SK-N-SH (cell line): ENCODE measurements around the gene FAM156B. TPM values are rescaled to one million over a fixed set of nuclear protein-coding genes. Genes with fewer than 3 reads are reported as not detected.
A peak's percentile ranks its signal among the peaks of the same experiment; 100 is the strongest.
"Not testable (repeated sequence)": the region's sequence is repeated elsewhere in the genome, so short reads cannot be mapped to it uniquely, and the experiment has no call there.

Source experiments
- CTCF ChIA-PET: fragments of 300-600, 350-600 bp; formaldehyde crosslinking; extraction: SDS; loops from one replicate; lab custom pipeline; 2021; lab: Yijun Ruan, JAX
- POLR2A ChIA-PET: fragments of 350-600 bp; sonication (Branson Sonifier 250); formaldehyde crosslinking; extraction: SDS; loops from one replicate; lab custom pipeline; 2020; ENCODE audit warnings: antibody characterized with exemption, inconsistent platforms; lab: Yijun Ruan, JAX
- DNase-seq: peaks from one replicate; pipeline ENCODE4 v3.0.0; 2012
- H2AFZ ChIP-seq: fragments of 200-600 bp; sonication (generic); 2 replicates; pipeline ENCODE4 v1.8.1; 2016; ENCODE audit warnings: antibody characterized with exemption, mild to moderate bottlenecking, low read depth
- H3F3A ChIP-seq: fragments of 200-600 bp; sonication (generic); replicated peaks from 2 replicates; pipeline ENCODE3; 2016; ENCODE audit warnings: antibody characterized with exemption, mild to moderate bottlenecking; ENCODE audit not compliant: insufficient read depth
- H3K27ac ChIP-seq, 2 experiments: fragments of 200-500 bp in 1 of 2; fragments of 200-600 bp in 1 of 2; sonication (Bioruptor generic) in 1 of 2; sonication (generic), shearing (Covaris generic) in 1 of 2; 2 replicates each; pipeline versions ENCODE4 v1.5.1 to v1.6.1; 2014 to 2016; ENCODE audit warnings: low read depth in 2 of 2, inconsistent platforms in 1 of 2, low read length in 1 of 2, mild to moderate bottlenecking in 1 of 2, mixed read lengths in 1 of 2
- H3K27me3 ChIP-seq: fragments of 200-600 bp; sonication (generic), shearing (Covaris generic); 2 replicates; pipeline ENCODE4 v1.6.1; 2016; ENCODE audit warnings: mixed run types; ENCODE audit not compliant: insufficient read depth
- H3K36me3 ChIP-seq, 2 experiments: fragments of 200-500 bp in 1 of 2; fragments of 200-600 bp in 1 of 2; sonication (Bioruptor generic) in 1 of 2; sonication (generic) in 1 of 2; replicated peaks in 1 of 2; 2 replicates each; pipeline versions ENCODE3 to v1.5.1; 2014 to 2016; ENCODE audit warnings: low read length in 1 of 2, mild to moderate bottlenecking in 1 of 2; ENCODE audit not compliant: insufficient read depth in 2 of 2, control insufficient read depth in 1 of 2
- H3K4me1 ChIP-seq, 2 experiments: fragments of 200-500 bp in 1 of 2; fragments of 200-600 bp in 1 of 2; sonication (Bioruptor generic) in 1 of 2; sonication (generic), shearing (Covaris generic) in 1 of 2; 2 replicates each; pipeline versions ENCODE4 v1.5.1 to v1.6.1; 2014 to 2016; ENCODE audit warnings: low read depth in 1 of 2, low read length in 1 of 2, mixed run types in 1 of 2; ENCODE audit not compliant: insufficient read depth in 2 of 2, control insufficient read depth in 1 of 2
- H3K4me2 ChIP-seq: fragments of 200-600 bp; sonication (generic), shearing (Covaris generic); 2 replicates; pipeline ENCODE4 v1.6.1; 2017; ENCODE audit warnings: mixed run types
- H3K4me3 ChIP-seq, 2 experiments: fragments of 200-500 bp in 1 of 2; fragments of 200-600 bp in 1 of 2; sonication (Bioruptor generic) in 1 of 2; sonication (generic), shearing (Covaris generic) in 1 of 2; 2 replicates each; pipeline versions ENCODE4 v1.5.1 to v1.8.1; 2014 to 2016; ENCODE audit warnings: low read depth in 2 of 2, inconsistent platforms in 1 of 2, low read length in 1 of 2, mild to moderate bottlenecking in 1 of 2, mixed read lengths in 1 of 2, moderate library complexity in 1 of 2
- H3K79me2 ChIP-seq: fragments of 200-600 bp; sonication (generic); 2 replicates; pipeline ENCODE4 v1.8.1; 2017; ENCODE audit warnings: mild to moderate bottlenecking; ENCODE audit not compliant: insufficient read depth
- H3K9ac ChIP-seq: fragments of 200-600 bp; sonication (generic); 2 replicates; pipeline ENCODE4 v1.6.1; 2017; ENCODE audit warnings: mixed run types
- H3K9me2 ChIP-seq: fragments of 200-600 bp; sonication (generic); 2 replicates; pipeline ENCODE4 v1.6.1; 2017; ENCODE audit warnings: mixed run types
- H3K9me3 ChIP-seq: fragments of 200-600 bp; sonication (generic); 2 replicates; pipeline ENCODE4 v1.6.1; 2017; ENCODE audit warnings: mixed run types, mild to moderate bottlenecking, moderate library complexity
- H4K20me1 ChIP-seq: fragments of 200-600 bp; sonication (generic); 2 replicates; pipeline ENCODE4 v1.6.1; 2017; ENCODE audit warnings: mild to moderate bottlenecking, mixed run types; ENCODE audit not compliant: insufficient read depth
- EP300 ChIP-seq, 2 experiments: IDR thresholded peaks; 2 replicates each; pipeline versions ENCODE4 v1.4.0 to v1.6.1; 2012; ENCODE audit warnings: borderline replicate concordance in 1 of 2, low read depth in 1 of 2, low read length in 1 of 2
- RAD21 ChIP-seq: IDR thresholded peaks from 2 replicates; pipeline ENCODE4 v1.6.1; 2012; ENCODE audit warnings: mild to moderate bottlenecking, low read length
- TEAD4 ChIP-seq: IDR thresholded peaks from 2 replicates; pipeline ENCODE4 v1.4.0; 2012; ENCODE audit warnings: mild to moderate bottlenecking, borderline replicate concordance; ENCODE audit not compliant: insufficient read depth
- WGBS: methylation state at CpG from one replicate; pipeline ENCODE4 v1.1.6; 2017; ENCODE audit warnings: low lambda C conversion rate; 5-methylcytosine and 5-hydroxymethylcytosine counted together
- polyA plus RNA-seq, 3 experiments: library from polyadenylated mRNA; depleted of rRNA; stranded (reverse); fragments of >200 nt; gene quantifications; 2 replicates each; pipeline ENCODE4 v1.2.3, GENCODE V29; 2012
- TF ChIP-seq, protein P1 (sequence below): fragments of 150-350 bp; IDR thresholded peaks from 2 replicates; pipeline ENCODE4 v1.6.1; 2016; ENCODE audit warnings: mild to moderate bottlenecking, low read depth, low read length
- TF ChIP-seq, protein P2 (sequence below): IDR thresholded peaks from 2 replicates; pipeline ENCODE4 v1.4.0; 2012; ENCODE audit warnings: low read depth, borderline replicate concordance

The FAM156B gene, protein sequence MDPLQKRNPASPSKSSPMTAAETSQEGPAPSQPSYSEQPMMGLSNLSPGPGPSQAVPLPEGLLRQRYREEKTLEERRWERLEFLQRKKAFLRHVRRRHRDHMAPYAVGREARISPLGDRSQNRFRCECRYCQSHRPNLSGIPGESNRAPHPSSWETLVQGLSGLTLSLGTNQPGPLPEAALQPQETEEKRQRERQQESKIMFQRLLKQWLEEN
- 73.7 and 73.9 TPM in 2 replicates for polyA plus RNA-seq (2012; rRNA removed)
- 25.5 and 32.5 TPM in 2 replicates for polyA plus RNA-seq (2012; cell fraction: cytosol; rRNA removed)
- 519 and 855 TPM in 2 replicates for polyA plus RNA-seq (2012; cell fraction: nucleus; rRNA removed)

DNA sequence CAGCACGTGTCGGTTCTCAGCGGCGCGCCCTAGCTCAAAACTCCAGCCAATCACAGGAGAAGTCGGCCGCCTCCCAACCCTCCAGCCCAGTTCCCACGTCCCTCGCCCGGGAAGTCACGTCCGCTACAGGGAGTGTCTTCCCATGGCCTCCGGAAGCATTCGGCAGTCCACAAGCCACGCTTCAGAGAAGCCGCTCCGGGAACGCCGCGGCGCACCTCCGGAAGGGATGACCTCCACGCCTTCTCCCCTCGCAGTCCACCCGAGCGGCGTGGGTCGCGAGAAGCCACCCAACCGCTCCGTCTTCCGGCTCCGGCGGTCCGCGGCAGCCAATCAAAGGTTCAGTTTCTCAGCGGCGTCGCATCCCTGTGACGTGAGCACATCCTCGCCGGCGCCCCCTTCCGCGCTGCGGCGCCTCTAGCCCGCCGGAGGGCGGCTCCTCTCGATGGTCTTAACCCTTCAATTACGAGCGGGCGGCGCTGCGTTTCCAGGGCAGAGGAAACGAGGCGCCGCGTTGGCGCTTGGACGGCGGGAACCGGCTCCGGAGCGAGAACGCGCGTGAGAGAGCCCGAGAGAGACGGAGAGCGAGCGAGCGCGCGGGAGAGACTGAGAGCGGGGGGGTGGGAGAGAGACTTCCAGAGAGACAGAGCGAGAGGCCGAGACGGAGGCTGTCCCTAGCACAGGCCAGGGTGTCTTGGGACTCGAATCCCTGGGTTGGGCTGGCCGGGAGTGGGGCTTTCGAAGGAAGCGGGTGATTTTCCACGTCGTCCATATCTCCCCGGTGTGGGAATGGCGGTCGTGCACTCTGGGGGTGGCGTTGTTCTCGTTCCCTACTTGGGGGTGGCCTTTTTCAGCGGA is at the start of gene FAM156B:
Gene FAM156B (plus strand): TSS at position 476 of the 855 bp plus-strand sequence. CDS start 9,896 bp downstream, outside the sequence.
- POLR2A ChIA-PET, H3K4me1 ChIP-seq, H3K27me3 ChIP-seq, H3K27ac ChIP-seq, CTCF ChIA-PET, H3K4me2 ChIP-seq, H3F3A ChIP-seq, H3K4me3 ChIP-seq, H4K20me1 ChIP-seq, H3K9ac ChIP-seq, H2AFZ ChIP-seq, H3K9me2 ChIP-seq, H3K79me2 ChIP-seq, DNase-seq, H3K36me3 ChIP-seq, H3K9me3 ChIP-seq: not testable (repeated sequence)
- WGBS: no CpG with 5 or more reads among the region's 92 CpGs

DNA sequence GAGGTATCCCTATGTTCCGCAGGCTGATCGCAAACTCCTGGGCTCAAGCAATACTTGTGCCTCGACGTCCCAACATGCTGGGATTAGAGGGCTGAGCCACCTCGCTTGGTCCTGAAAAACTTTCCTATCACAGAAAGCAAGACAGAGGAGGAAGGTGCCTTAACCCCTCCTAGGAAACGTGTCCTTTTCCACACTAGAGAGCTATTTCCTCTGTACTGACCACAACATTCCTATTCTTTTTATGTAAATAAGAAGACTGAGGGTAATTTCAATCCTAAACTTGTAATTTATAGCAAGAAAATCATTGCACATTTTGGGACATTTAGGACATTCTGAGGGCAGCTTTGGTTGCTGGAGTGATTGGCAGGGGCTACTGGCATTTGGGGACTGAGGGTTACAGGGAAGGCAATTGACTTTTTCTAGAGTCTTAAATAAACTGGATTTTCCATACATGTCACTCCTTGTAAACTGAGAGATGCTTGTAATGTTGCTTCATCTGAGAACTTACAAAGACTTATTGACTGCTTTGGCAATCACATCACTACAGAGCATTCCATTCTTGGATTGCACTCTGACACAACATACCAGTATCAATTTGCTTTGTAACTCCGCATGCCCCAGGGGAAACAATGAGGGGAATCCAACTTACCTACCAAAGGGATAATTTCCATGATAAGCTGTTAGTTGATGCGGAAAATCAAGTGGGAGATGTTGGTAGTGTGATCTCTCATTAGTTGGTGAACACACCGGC is 44.8 kb upstream of the FAM156B start:
- ChIA-PET POLR2A (no interaction called here), CTCF (interaction anchor here (0.7 kb wide), 1 partner anchor 628 kb away, joined by 4 read pairs; no protein-coding TSS in a partner anchor)
- no peak for DNase-seq

DNA sequence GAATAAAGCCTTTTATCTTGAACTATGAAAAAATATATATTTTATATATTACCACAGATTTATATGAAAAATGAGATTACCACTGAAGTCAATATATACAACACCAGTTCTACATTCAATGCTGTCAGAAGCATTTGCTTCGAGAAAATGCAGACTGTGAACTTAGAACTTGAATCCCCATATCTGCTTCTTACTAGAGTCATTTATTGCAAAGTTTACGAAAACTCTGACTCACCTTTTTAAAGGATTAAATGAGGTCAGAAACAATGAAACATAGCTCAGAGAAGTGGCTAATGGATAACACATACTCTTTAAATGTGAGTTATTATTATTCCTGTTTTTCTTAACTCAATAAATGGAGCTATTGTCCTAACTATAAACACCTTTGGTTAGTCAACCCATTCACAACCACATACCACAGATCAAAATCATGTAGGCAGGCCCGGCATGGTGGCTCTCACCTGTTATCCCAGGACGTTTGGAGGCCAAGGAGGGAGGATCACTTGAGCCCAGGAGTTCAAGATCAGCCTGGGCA is 40.1 kb upstream of the FAM156B start:
- H3K79me2 ChIP-seq, H3F3A ChIP-seq, H3K4me2 ChIP-seq, DNase-seq, H3K36me3 ChIP-seq, H3K4me3 ChIP-seq, H3K4me1 ChIP-seq, H3K27me3 ChIP-seq, H3K9me2 ChIP-seq, H3K27ac ChIP-seq, H2AFZ ChIP-seq, H4K20me1 ChIP-seq, H3K9me3 ChIP-seq, H3K9ac ChIP-seq, POLR2A ChIA-PET: not testable (repeated sequence)
- CTCF ChIA-PET: interaction anchor here (1.1 kb wide), 1 partner anchor 18 kb away, joined by 3 read pairs; no protein-coding TSS in a partner anchor
- WGBS: 2% methylated on average over 4 of the region's 4 CpGs

More for the DNA sequence above, 44.8 kb upstream of the FAM156B start:
- Histone ChIP-seq H3K9ac (no peak overlapping the region), H3K9me3 (no peaks in the 10 kb centered on the region), H4K20me1 (no peaks in the 10 kb centered on the region), H3K27ac (no peak overlapping the region), H3F3A (no peaks in the 10 kb centered on the region), H3K4me3 (no peak overlapping the region), H2AFZ (no peak overlapping the region), H3K4me1 (no peaks in the 10 kb centered on the region)
- 6% methylated on average over 9 of the region's 9 CpGs for WGBS
- TF ChIP-seq, protein P1, sequence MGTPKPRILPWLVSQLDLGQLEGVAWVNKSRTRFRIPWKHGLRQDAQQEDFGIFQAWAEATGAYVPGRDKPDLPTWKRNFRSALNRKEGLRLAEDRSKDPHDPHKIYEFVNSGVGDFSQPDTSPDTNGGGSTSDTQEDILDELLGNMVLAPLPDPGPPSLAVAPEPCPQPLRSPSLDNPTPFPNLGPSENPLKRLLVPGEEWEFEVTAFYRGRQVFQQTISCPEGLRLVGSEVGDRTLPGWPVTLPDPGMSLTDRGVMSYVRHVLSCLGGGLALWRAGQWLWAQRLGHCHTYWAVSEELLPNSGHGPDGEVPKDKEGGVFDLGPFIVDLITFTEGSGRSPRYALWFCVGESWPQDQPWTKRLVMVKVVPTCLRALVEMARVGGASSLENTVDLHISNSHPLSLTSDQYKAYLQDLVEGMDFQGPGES: no peak
- TF ChIP-seq TEAD4 (no peak), EP300 (IDR thresholded peaks at IDR 0.05; ENCODE audit: borderline replicate concordance in 1 of 2, low read depth in 1 of 2, low read length in 1 of 2) (no peak), RAD21 (no peak)
- TF ChIP-seq, protein P2, sequence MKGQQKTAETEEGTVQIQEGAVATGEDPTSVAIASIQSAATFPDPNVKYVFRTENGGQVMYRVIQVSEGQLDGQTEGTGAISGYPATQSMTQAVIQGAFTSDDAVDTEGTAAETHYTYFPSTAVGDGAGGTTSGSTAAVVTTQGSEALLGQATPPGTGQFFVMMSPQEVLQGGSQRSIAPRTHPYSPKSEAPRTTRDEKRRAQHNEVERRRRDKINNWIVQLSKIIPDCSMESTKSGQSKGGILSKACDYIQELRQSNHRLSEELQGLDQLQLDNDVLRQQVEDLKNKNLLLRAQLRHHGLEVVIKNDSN: no peak
- TF ChIP-seq, all 33 proteins: peak for 0
- Histone ChIP-seq H3K36me3 (no peaks in the 10 kb centered on the region), H3K27me3 (peaks cover 22% of the 10 kb centered on the region; the same call in 1 of the 2 replicates), H3K4me2 (peak overlapping the region; percentile 67), H3K9me2 (no peaks in the 10 kb centered on the region), H3K79me2 (no peaks in the 10 kb centered on the region)
